BJ (cell line): ENCODE measurements around the gene SORCS3. TPM values are rescaled to one million over a fixed set of nuclear protein-coding genes. Genes with fewer than 3 reads are reported as not detected.

Experiments
- CTCF ChIA-PET: fragments of 350-600 bp; formaldehyde crosslinking; extraction: SDS; loops from one replicate; lab custom pipeline; 2021; ENCODE audit warnings: antibody characterized with exemption, inconsistent platforms; lab: Yijun Ruan, JAX
- POLR2A ChIA-PET: fragments of 300-600 bp; sonication (Branson Sonifier 250); formaldehyde crosslinking; extraction: SDS; loops from one replicate; lab custom pipeline; 2021; ENCODE audit warnings: antibody characterized with exemption; lab: Charles Lee
- DNase-seq: peaks from one replicate; pipeline ENCODE4 v3.0.0-alpha.2; 2011; ENCODE audit warnings: low read depth
- H3K27me3 ChIP-seq: 2 replicates; pipeline ENCODE4 v1.6.0; 2011; ENCODE audit warnings: low read length; ENCODE audit not compliant: control insufficient read depth, insufficient read depth
- H3K36me3 ChIP-seq: 2 replicates; pipeline ENCODE4 v1.5.1; 2011; ENCODE audit warnings: low read length; ENCODE audit not compliant: control insufficient read depth, insufficient read depth
- H3K4me3 ChIP-seq: 2 replicates; pipeline ENCODE4 v1.5.1; 2011; ENCODE audit warnings: low read depth, mild to moderate bottlenecking, control low read depth, low read length
- CTCF ChIP-seq: IDR thresholded peaks from 2 replicates; pipeline ENCODE4 v1.5.1; 2011; ENCODE audit warnings: low read depth, mild to moderate bottlenecking, control low read depth, inconsistent platforms, low read length, moderate library complexity; ENCODE audit not compliant: insufficient read depth
- polyA plus RNA-seq: library from polyadenylated mRNA; depleted of rRNA; stranded (reverse); fragments of >200 nt; gene quantifications from 2 replicates; pipeline ENCODE4 v1.2.3, GENCODE V29; 2011

The SORCS3 gene
- polyA plus RNA-seq, 1 experiment = not detected

- ChIA-PET CTCF (no interaction called here), POLR2A (no interaction called here)
- Histone ChIP-seq H3K27me3 (no peaks in the 10 kb centered on the region), H3K4me3 (no peak overlapping the region), H3K36me3 (no peaks in the 10 kb centered on the region)
- TF ChIP-seq CTCF = no peak
- DNase-seq = no peak
Observed at GRCh38 chr10:105278439-105278838, 637.3 kb downstream of the SORCS3 start.

GRCh38 chr10:105279101-105279500 lies 638.0 kb downstream of the SORCS3 start:
- Histone ChIP-seq H3K36me3 (no peaks in the 10 kb centered on the region), H3K4me3 (no peak overlapping the region), H3K27me3 (no peaks in the 10 kb centered on the region)
- DNase-seq = no peak
- CTCF ChIA-PET = no interaction called here
- POLR2A ChIA-PET = no interaction called here
- no peak for TF ChIP-seq CTCF

GRCh38 chr10:105280895-105281294 lies 639.8 kb downstream of the SORCS3 start:
- Histone ChIP-seq H3K36me3 (no peaks in the 10 kb centered on the region), H3K27me3 (no peaks in the 10 kb centered on the region), H3K4me3 (no peak overlapping the region)
- DNase-seq = no peak
- POLR2A ChIA-PET = no interaction called here
- TF ChIP-seq CTCF = no peak
- CTCF ChIA-PET = no interaction called here

- ChIA-PET CTCF (no interaction called here), POLR2A (no interaction called here)
- no peak for DNase-seq
- TF ChIP-seq CTCF = no peak
- no peaks in the 10 kb centered on the region for H3K36me3 ChIP-seq
- H3K4me3 ChIP-seq = no peak overlapping the region
- no peaks in the 10 kb centered on the region for H3K27me3 ChIP-seq
Observed at GRCh38 chr10:105284476-105285215, 643.6 kb downstream of the SORCS3 start.

GRCh38 chr10:105288026-105288425 lies 646.9 kb downstream of the SORCS3 start:
- Histone ChIP-seq H3K27me3 (no peaks in the 10 kb centered on the region), H3K36me3 (no peaks in the 10 kb centered on the region), H3K4me3 (no peak overlapping the region)
- CTCF ChIA-PET = no interaction called here
- no peak for TF ChIP-seq CTCF
- no peak for DNase-seq
- POLR2A ChIA-PET = no interaction called here
